HEK293 (cell line): Measurements from ENCODE around the gene NCAPG2.

Experiments used
- CTCF ChIA-PET: fragments of 350-600 bp; formaldehyde crosslinking; extraction: SDS; loops from one replicate; lab custom pipeline; 2021; ENCODE audit warnings: antibody characterized with exemption; lab: Yijun Ruan, JAX
- POLR2A ChIA-PET: fragments of 300-600 bp; formaldehyde crosslinking; extraction: SDS; loops from one replicate; lab custom pipeline; 2020; ENCODE audit warnings: antibody characterized with exemption, inconsistent platforms; lab: Yijun Ruan, JAX
- H3K27ac ChIP-seq: fragments of 200-500 bp; sonication (Bioruptor generic); 2 replicates; pipeline ENCODE4 v1.5.1; 2014; ENCODE audit warnings: low read depth, low read length, control low read depth, inconsistent platforms; ENCODE audit errors: extremely low read depth
- H3K36me3 ChIP-seq, 2 experiments: fragments of 200-500 bp in 1 of 2; sonication (Bioruptor generic) in 1 of 2; 1 replicate in 1 of 2; 2 replicates in 1 of 2; pipeline ENCODE4 v1.5.1; 2014 to 2017; ENCODE audit warnings: inconsistent platforms in 2 of 2, low read length in 2 of 2; ENCODE audit not compliant: control insufficient read depth in 2 of 2, insufficient read depth in 1 of 2
- H3K4me1 ChIP-seq: fragments of 200-500 bp; sonication (Bioruptor generic); 2 replicates; pipeline ENCODE4 v1.5.1; 2014; ENCODE audit warnings: mild to moderate bottlenecking, low read length, inconsistent platforms; ENCODE audit not compliant: control insufficient read depth, insufficient read depth
- H3K4me3 ChIP-seq: 2 replicates; pipeline ENCODE4 v1.5.1; 2011; ENCODE audit warnings: low read depth, mild to moderate bottlenecking, control low read depth, low read length, moderate library complexity
- H3K9me3 ChIP-seq: fragments of 200-500 bp; sonication (Bioruptor generic); 2 replicates; pipeline ENCODE4 v1.5.1; 2014; ENCODE audit warnings: low read depth, low read length, inconsistent platforms; ENCODE audit not compliant: control insufficient read depth, insufficient read depth
- BCL11A ChIP-seq: fragments of 450-650 bp; formaldehyde crosslinking; IDR thresholded peaks from 2 replicates; pipeline ENCODE4 v1.5.1; 2016; ENCODE audit warnings: low read depth, missing biosample characterization, missing genetic modification characterization
- GFI1B ChIP-seq: fragments of 450-650 bp; formaldehyde crosslinking; IDR thresholded peaks from 2 replicates; pipeline ENCODE4 v1.5.1; 2016; ENCODE audit warnings: missing biosample characterization, missing genetic modification characterization
- KLF7 ChIP-seq: fragments of 450-650 bp; formaldehyde crosslinking; IDR thresholded peaks from 2 replicates; pipeline ENCODE4 v1.5.1; 2016; ENCODE audit warnings: missing biosample characterization, missing genetic modification characterization, borderline replicate concordance
- SP3 ChIP-seq: fragments of 450-650 bp; formaldehyde crosslinking; IDR thresholded peaks from 2 replicates; pipeline ENCODE4 v1.5.1; 2016; ENCODE audit warnings: missing biosample characterization, missing genetic modification characterization
- ZNF169 ChIP-seq: fragments of 450-650 bp; formaldehyde crosslinking; IDR thresholded peaks from 2 replicates; pipeline ENCODE4 v1.5.1; 2016; ENCODE audit warnings: missing biosample characterization, missing genetic modification characterization
- ZNF223 ChIP-seq: fragments of 450-650 bp; formaldehyde crosslinking; IDR thresholded peaks from 2 replicates; pipeline ENCODE4 v1.5.1; 2016; ENCODE audit warnings: missing biosample characterization, missing genetic modification characterization
- ZNF239 ChIP-seq: fragments of 450-650 bp; formaldehyde crosslinking; IDR thresholded peaks from 2 replicates; pipeline ENCODE4 v1.5.1; 2016; ENCODE audit warnings: missing biosample characterization, missing genetic modification characterization
- ZNF248 ChIP-seq: fragments of 450-650 bp; formaldehyde crosslinking; IDR thresholded peaks from 2 replicates; pipeline ENCODE4 v1.5.1; 2017; ENCODE audit warnings: missing biosample characterization, missing genetic modification characterization
- ZNF335 ChIP-seq: fragments of 450-650 bp; formaldehyde crosslinking; conservative IDR thresholded peaks from 2 replicates; pipeline ENCODE4 v1.5.1; 2016; ENCODE audit warnings: missing biosample characterization, missing genetic modification characterization
- ZNF501 ChIP-seq: fragments of 450-650 bp; formaldehyde crosslinking; IDR thresholded peaks from 2 replicates; pipeline ENCODE4 v1.5.1; 2016; ENCODE audit warnings: missing biosample characterization, missing genetic modification characterization
- ZNF529 ChIP-seq: fragments of 450-650 bp; formaldehyde crosslinking; IDR thresholded peaks from 2 replicates; pipeline ENCODE4 v1.5.1; 2017; ENCODE audit warnings: missing genetic modification characterization, missing biosample characterization; ENCODE audit not compliant: insufficient replicate concordance
- ZNF585B ChIP-seq: fragments of 450-650 bp; formaldehyde crosslinking; IDR thresholded peaks from 2 replicates; pipeline ENCODE4 v1.5.1; 2016; ENCODE audit warnings: missing biosample characterization, missing genetic modification characterization
- ZNF624 ChIP-seq: fragments of 450-650 bp; formaldehyde crosslinking; IDR thresholded peaks from 2 replicates; pipeline ENCODE4 v1.5.1; 2017; ENCODE audit warnings: missing biosample characterization, missing genetic modification characterization
- ZNF660 ChIP-seq: fragments of 450-650 bp; IDR thresholded peaks from 2 replicates; pipeline ENCODE4 v1.5.1; 2018; ENCODE audit warnings: missing biosample characterization, mild to moderate bottlenecking, missing genetic modification characterization
- ZNF701 ChIP-seq: fragments of 450-650 bp; formaldehyde crosslinking; IDR thresholded peaks from 2 replicates; pipeline ENCODE4 v1.5.1; 2016; ENCODE audit warnings: missing biosample characterization, missing genetic modification characterization
- ZSCAN23 ChIP-seq: fragments of 450-650 bp; formaldehyde crosslinking; IDR thresholded peaks from 2 replicates; pipeline ENCODE4 v1.5.1; 2016; ENCODE audit warnings: missing biosample characterization, missing genetic modification characterization
- TF ChIP-seq, protein P1 (sequence below): fragments of 450-650 bp; formaldehyde crosslinking; IDR thresholded peaks from 2 replicates; pipeline ENCODE4 v1.5.1; 2016; ENCODE audit warnings: missing biosample characterization, missing genetic modification characterization
- TF ChIP-seq, protein P2 (sequence below): fragments of 450-650 bp; formaldehyde crosslinking; IDR thresholded peaks from 2 replicates; pipeline ENCODE4 v1.5.1; 2017; ENCODE audit warnings: missing biosample characterization, missing genetic modification characterization
- TF ChIP-seq, protein P3 (sequence below): fragments of 450-650 bp; formaldehyde crosslinking; IDR thresholded peaks from 2 replicates; pipeline ENCODE4 v1.5.1; 2016; ENCODE audit warnings: missing biosample characterization, missing genetic modification characterization, borderline replicate concordance
- TF ChIP-seq, protein P4 (sequence below): sonication (generic); formaldehyde crosslinking; IDR thresholded peaks from 2 replicates; pipeline ENCODE4 v1.8.1; 2022; ENCODE audit warnings: mild to moderate bottlenecking, moderate library complexity, missing genetic modification reagents
- TF ChIP-seq, protein P5 (sequence below): fragments of 450-650 bp; formaldehyde crosslinking; IDR thresholded peaks from 2 replicates; pipeline ENCODE4 v1.5.1; 2016; ENCODE audit warnings: missing biosample characterization, missing genetic modification characterization

The NCAPG2 gene

DNA sequence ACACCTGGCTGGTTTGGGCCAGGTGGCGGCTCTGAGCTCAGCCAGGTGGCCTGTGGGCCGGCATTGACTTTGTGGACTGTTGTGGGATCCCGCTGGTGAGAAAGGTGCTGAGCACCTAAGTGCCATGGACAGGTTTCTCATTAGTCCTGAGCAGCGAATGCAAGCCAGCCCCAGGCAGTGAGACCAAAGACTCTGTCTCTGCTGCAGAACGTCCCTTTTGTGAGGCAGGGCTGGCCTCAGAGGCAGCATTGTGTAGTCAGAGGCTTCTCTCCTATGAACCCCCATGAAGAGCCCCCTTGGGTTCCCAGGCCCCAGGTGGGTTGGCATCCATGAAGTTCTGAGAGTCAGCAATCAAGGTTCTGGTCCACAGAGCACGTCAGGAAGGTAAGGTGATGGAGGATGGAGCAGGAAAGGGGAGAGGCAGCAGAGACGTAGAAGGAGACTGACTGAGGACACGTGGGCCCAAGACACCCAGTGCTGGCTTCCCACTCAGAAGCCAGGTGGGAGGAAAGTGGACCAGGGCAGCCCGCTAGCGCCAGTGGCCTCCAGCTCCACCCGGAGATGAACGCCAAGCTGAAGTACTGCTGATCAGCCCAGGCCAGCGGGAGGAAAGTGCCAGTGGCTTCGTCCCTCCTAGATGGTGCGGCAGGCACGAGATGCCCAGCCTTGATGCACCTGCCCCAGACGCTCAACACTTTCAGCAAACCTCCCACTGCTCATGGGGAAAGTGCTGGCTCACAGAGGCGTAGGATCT, 97.8 kb downstream of the NCAPG2 start:
- H3K4me3 ChIP-seq = no peak overlapping the region
- H3K27ac ChIP-seq = no peak overlapping the region
- no peaks in the 10 kb centered on the region for H3K9me3 ChIP-seq
- H3K4me1 ChIP-seq = no peaks in the 10 kb centered on the region
- POLR2A ChIA-PET = no interaction called here
- CTCF ChIA-PET = no interaction called here
- no peak for TF ChIP-seq ZNF223 (tag by site-specific recombination)
- TF ChIP-seq, protein P1, sequence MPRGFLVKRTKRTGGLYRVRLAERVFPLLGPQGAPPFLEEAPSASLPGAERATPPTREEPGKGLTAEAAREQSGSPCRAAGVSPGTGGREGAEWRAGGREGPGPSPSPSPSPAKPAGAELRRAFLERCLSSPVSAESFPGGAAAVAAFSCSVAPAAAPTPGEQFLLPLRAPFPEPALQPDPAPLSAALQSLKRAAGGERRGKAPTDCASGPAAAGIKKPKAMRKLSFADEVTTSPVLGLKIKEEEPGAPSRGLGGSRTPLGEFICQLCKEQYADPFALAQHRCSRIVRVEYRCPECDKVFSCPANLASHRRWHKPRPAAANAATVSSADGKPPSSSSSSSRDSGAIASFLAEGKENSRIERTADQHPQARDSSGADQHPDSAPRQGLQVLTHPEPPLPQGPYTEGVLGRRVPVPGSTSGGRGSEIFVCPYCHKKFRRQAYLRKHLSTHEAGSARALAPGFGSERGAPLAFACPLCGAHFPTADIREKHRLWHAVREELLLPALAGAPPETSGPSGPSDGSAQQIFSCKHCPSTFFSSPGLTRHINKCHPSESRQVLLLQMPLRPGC (tag by site-specific recombination) = no peak
- TF ChIP-seq, protein P2, sequence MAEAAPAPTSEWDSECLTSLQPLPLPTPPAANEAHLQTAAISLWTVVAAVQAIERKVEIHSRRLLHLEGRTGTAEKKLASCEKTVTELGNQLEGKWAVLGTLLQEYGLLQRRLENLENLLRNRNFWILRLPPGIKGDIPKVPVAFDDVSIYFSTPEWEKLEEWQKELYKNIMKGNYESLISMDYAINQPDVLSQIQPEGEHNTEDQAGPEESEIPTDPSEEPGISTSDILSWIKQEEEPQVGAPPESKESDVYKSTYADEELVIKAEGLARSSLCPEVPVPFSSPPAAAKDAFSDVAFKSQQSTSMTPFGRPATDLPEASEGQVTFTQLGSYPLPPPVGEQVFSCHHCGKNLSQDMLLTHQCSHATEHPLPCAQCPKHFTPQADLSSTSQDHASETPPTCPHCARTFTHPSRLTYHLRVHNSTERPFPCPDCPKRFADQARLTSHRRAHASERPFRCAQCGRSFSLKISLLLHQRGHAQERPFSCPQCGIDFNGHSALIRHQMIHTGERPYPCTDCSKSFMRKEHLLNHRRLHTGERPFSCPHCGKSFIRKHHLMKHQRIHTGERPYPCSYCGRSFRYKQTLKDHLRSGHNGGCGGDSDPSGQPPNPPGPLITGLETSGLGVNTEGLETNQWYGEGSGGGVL = no peak
- TF ChIP-seq ZSCAN23 (tag by site-specific recombination) = no peak
- TF ChIP-seq ZNF239 (tag by site-specific recombination) = no peak
- TF ChIP-seq ZNF585B = no peak
- TF ChIP-seq SP3 (tag by site-specific recombination) = no peak
- no peak for TF ChIP-seq ZNF529
- TF ChIP-seq, protein P3, sequence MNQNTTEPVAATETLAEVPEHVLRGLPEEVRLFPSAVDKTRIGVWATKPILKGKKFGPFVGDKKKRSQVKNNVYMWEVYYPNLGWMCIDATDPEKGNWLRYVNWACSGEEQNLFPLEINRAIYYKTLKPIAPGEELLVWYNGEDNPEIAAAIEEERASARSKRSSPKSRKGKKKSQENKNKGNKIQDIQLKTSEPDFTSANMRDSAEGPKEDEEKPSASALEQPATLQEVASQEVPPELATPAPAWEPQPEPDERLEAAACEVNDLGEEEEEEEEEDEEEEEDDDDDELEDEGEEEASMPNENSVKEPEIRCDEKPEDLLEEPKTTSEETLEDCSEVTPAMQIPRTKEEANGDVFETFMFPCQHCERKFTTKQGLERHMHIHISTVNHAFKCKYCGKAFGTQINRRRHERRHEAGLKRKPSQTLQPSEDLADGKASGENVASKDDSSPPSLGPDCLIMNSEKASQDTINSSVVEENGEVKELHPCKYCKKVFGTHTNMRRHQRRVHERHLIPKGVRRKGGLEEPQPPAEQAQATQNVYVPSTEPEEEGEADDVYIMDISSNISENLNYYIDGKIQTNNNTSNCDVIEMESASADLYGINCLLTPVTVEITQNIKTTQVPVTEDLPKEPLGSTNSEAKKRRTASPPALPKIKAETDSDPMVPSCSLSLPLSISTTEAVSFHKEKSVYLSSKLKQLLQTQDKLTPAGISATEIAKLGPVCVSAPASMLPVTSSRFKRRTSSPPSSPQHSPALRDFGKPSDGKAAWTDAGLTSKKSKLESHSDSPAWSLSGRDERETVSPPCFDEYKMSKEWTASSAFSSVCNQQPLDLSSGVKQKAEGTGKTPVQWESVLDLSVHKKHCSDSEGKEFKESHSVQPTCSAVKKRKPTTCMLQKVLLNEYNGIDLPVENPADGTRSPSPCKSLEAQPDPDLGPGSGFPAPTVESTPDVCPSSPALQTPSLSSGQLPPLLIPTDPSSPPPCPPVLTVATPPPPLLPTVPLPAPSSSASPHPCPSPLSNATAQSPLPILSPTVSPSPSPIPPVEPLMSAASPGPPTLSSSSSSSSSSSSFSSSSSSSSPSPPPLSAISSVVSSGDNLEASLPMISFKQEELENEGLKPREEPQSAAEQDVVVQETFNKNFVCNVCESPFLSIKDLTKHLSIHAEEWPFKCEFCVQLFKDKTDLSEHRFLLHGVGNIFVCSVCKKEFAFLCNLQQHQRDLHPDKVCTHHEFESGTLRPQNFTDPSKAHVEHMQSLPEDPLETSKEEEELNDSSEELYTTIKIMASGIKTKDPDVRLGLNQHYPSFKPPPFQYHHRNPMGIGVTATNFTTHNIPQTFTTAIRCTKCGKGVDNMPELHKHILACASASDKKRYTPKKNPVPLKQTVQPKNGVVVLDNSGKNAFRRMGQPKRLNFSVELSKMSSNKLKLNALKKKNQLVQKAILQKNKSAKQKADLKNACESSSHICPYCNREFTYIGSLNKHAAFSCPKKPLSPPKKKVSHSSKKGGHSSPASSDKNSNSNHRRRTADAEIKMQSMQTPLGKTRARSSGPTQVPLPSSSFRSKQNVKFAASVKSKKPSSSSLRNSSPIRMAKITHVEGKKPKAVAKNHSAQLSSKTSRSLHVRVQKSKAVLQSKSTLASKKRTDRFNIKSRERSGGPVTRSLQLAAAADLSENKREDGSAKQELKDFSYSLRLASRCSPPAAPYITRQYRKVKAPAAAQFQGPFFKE (tag by site-specific recombination) = no peak
- no peak for TF ChIP-seq ZNF701
- H3K36me3 ChIP-seq = peaks cover 0 to 50% of the 10 kb centered on the region in 2 experiments; a peak in 2 of 3 replicates

DNA sequence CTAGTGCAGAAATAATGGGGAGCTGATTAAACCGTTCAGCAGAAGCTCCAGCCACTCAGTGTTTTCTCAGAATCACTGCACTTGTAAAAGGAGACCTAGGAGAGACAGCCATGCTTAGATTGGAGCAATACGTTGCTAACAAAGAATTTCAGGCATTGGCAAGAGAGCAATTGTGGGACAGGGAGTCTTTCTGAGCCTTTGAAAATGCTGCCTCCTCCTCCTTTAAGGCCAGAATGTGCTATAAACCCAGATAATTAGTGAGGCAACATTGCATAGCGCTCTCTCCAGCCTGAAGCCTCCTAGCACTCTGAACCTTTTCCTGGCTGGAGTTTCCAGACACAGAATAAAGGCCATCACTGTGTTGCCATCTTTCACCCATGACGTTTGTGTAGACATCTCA, 98.5 kb downstream of the NCAPG2 start:
- no peaks in the 10 kb centered on the region for H3K9me3 ChIP-seq
- POLR2A ChIA-PET = no interaction called here
- H3K4me3 ChIP-seq = no peak overlapping the region
- peaks cover 0 to 52% of the 10 kb centered on the region in 2 experiments; a peak in 2 of 3 replicates for H3K36me3 ChIP-seq
- no peak overlapping the region for H3K27ac ChIP-seq
- no peaks in the 10 kb centered on the region for H3K4me1 ChIP-seq
- CTCF ChIA-PET = no interaction called here
- TF ChIP-seq ZNF248 (tag by site-specific recombination) (no peak), ZNF660 (tag by site-specific recombination) (no peak), BCL11A (tag by site-specific recombination) (no peak), ZNF501 (no peak), KLF7 (tag by site-specific recombination) (no peak), ZNF335 (tag by site-specific recombination) (no peak), ZNF169 (tag by site-specific recombination) (no peak), GFI1B (tag by site-specific recombination) (no peak), ZNF624 (tag by site-specific recombination) (no peak)
- TF ChIP-seq, protein P4, sequence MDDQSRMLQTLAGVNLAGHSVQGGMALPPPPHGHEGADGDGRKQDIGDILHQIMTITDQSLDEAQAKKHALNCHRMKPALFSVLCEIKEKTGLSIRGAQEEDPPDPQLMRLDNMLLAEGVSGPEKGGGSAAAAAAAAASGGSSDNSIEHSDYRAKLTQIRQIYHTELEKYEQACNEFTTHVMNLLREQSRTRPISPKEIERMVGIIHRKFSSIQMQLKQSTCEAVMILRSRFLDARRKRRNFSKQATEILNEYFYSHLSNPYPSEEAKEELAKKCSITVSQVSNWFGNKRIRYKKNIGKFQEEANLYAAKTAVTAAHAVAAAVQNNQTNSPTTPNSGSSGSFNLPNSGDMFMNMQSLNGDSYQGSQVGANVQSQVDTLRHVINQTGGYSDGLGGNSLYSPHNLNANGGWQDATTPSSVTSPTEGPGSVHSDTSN (CRISPR knock-in tag) = no peak
- TF ChIP-seq, protein P5, sequence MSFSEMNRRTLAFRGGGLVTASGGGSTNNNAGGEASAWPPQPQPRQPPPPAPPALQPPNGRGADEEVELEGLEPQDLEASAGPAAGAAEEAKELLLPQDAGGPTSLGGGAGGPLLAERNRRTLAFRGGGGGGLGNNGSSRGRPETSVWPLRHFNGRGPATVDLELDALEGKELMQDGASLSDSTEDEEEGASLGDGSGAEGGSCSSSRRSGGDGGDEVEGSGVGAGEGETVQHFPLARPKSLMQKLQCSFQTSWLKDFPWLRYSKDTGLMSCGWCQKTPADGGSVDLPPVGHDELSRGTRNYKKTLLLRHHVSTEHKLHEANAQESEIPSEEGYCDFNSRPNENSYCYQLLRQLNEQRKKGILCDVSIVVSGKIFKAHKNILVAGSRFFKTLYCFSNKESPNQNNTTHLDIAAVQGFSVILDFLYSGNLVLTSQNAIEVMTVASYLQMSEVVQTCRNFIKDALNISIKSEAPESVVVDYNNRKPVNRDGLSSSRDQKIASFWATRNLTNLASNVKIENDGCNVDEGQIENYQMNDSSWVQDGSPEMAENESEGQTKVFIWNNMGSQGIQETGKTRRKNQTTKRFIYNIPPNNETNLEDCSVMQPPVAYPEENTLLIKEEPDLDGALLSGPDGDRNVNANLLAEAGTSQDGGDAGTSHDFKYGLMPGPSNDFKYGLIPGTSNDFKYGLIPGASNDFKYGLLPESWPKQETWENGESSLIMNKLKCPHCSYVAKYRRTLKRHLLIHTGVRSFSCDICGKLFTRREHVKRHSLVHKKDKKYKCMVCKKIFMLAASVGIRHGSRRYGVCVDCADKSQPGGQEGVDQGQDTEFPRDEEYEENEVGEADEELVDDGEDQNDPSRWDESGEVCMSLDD (tag by site-specific recombination) = no peak
